Calu3 (cell line): Measurements from ENCODE around the gene IFI16. TPM values are rescaled to one million over a fixed set of nuclear protein-coding genes. Genes with fewer than 3 reads are reported as not detected.

Source experiments
- Bru-seq: library from RNA; stranded (reverse); fragments of 400-500 nt; gene quantifications from one replicate; lab custom pipeline; 2021; lab: Mats Ljungman, UMichigan
- BruChase-seq, 2 experiments: library from RNA; stranded (reverse); fragments of 400-500 nt; gene quantifications; one replicate each; lab custom pipeline; 2021; lab: Mats Ljungman, UMichigan
- BruUV-seq: library from RNA; stranded (reverse); fragments of 400-500 nt; replicated peaks from 2 replicates; lab custom pipeline; 2021; lab: Mats Ljungman, UMichigan
- CTCF ChIA-PET: fragments of 300-600 bp; sonication (Branson Sonifier 250); formaldehyde crosslinking; loops from one replicate; lab custom pipeline; 2022; ENCODE audit warnings: antibody characterized with exemption; lab: Charles Lee
- DNase-seq: peaks from one replicate; pipeline ENCODE4 v3.0.0; 2022
- H3K27ac Mint-ChIP-seq: one replicate; pipeline ENCODE4 v1.8.0; 2022; ENCODE audit warnings: mixed read lengths; ENCODE audit not compliant: unreplicated experiment
- H3K27me3 Mint-ChIP-seq: one replicate; pipeline ENCODE4 v1.8.0; 2022; ENCODE audit warnings: mixed read lengths; ENCODE audit not compliant: unreplicated experiment
- H3K36me3 Mint-ChIP-seq: one replicate; pipeline ENCODE4 v1.8.0; 2022; ENCODE audit warnings: mild to moderate bottlenecking, moderate library complexity, mixed read lengths; ENCODE audit not compliant: insufficient read depth, unreplicated experiment
- H3K4me1 Mint-ChIP-seq: one replicate; pipeline ENCODE4 v1.8.0; 2022; ENCODE audit warnings: mild to moderate bottlenecking, low read depth, mixed read lengths; ENCODE audit not compliant: unreplicated experiment
- H3K4me3 Mint-ChIP-seq: one replicate; pipeline ENCODE4 v1.8.0; 2022; ENCODE audit warnings: mild to moderate bottlenecking, low read depth, moderate library complexity, mixed read lengths; ENCODE audit not compliant: unreplicated experiment
- H3K9me3 Mint-ChIP-seq: one replicate; pipeline ENCODE4 v1.8.0; 2022; ENCODE audit warnings: low read depth, mixed read lengths; ENCODE audit not compliant: unreplicated experiment
- intact Hi-C: fragments of 100-400 bp; cut with micrococcal nuclease; formaldehyde crosslinking; loops from one replicate; pipeline ENCODE4 v1.10.0; 2022; ENCODE audit not compliant: unreplicated experiment
- long read RNA-seq: library from polyadenylated mRNA; stranded (forward); transcript quantifications from one replicate; pipeline ENCODE4 v2.0.0, GENCODE V29; 2022
- total RNA-seq: library from RNA; stranded (reverse); gene quantifications from 2 replicates; pipeline ENCODE4 v1.2.3, GENCODE V29; 2022
- TF ChIP-seq, protein P1 (sequence below): fragments of 200-600 bp; IDR thresholded peaks from one replicate; pipeline ENCODE4 v1.8.0; 2022; ENCODE audit warnings: antibody characterized with exemption; ENCODE audit not compliant: unreplicated experiment

Gene IFI16
- total RNA-seq = 52.8 and 84.5 TPM in 2 replicates
- percentile 93 among the genes with signal in this experiment for Bru-seq, nascent RNA
- percentile 81 among the genes with signal in this experiment for BruChase-seq, experiment 1, labeled RNA remaining after a 6-hour chase
- percentile 73 among the genes with signal in this experiment for BruChase-seq, experiment 2, labeled RNA remaining after a 2-hour chase
- long read RNA-seq, transcript IFI16-201 (12 exons, 2,867 nt) = minor isoform, 19 of 103 reads
- long read RNA-seq, transcript IFI16-205 (11 exons, 2,704 nt) = major isoform, 36 of 103 reads
- long read RNA-seq, partial matches to known transcripts = 24 of 103 reads
- long read RNA-seq, other reads (novel, unspliced or antisense) = 24 of 103 reads

DNA sequence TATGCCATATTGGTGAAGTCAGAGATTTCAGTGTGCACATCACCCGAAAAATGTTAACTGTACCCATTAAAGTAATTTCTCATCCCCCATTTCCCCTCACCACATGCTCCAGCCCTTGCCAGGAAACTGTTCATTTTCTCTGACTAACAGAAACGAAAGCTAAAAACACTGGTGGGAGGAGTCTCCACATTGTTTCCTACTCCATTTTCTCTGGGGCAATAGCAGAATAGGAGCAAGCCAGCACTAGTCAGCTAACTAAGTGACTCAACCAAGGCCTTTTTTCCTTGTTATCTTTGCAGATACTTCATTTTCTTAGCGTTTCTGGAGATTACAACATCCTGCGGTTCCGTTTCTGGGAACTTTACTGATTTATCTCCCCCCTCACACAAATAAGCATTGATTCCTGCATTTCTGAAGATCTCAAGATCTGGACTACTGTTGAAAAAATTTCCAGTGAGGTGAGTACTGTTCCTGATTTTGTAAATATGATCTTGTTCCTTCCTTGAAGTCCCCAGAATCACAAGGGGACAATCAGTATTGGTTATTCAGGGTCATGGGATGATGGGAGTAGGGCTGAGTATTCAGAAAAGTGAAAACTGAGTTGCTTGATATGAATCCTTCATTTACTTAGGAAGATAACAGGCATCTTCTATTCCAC is at the start of gene IFI16:
Gene IFI16 (plus strand): TSS at position 204 of the 658 bp plus-strand sequence. CDS start 4,774 bp downstream, outside the sequence.
- no peaks in the 10 kb centered on the region for H3K4me1 Mint-ChIP-seq
- peak within 1 kb of the TSS; percentile 75 for H3K4me3 Mint-ChIP-seq
- peak; percentile 58 for DNase-seq
- H3K27ac Mint-ChIP-seq = peak within 1 kb of the TSS; percentile 90
- no peaks in the 10 kb centered on the region for H3K27me3 Mint-ChIP-seq
- TF ChIP-seq, protein P1, sequence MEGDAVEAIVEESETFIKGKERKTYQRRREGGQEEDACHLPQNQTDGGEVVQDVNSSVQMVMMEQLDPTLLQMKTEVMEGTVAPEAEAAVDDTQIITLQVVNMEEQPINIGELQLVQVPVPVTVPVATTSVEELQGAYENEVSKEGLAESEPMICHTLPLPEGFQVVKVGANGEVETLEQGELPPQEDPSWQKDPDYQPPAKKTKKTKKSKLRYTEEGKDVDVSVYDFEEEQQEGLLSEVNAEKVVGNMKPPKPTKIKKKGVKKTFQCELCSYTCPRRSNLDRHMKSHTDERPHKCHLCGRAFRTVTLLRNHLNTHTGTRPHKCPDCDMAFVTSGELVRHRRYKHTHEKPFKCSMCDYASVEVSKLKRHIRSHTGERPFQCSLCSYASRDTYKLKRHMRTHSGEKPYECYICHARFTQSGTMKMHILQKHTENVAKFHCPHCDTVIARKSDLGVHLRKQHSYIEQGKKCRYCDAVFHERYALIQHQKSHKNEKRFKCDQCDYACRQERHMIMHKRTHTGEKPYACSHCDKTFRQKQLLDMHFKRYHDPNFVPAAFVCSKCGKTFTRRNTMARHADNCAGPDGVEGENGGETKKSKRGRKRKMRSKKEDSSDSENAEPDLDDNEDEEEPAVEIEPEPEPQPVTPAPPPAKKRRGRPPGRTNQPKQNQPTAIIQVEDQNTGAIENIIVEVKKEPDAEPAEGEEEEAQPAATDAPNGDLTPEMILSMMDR = no peak
- BruUV-seq = TSS peak; percentile 76
- CTCF ChIA-PET = interaction anchor here (0.6 to 1.5 kb wide), 4 partner anchors 10 to 202 kb away, joined by 3 to 5 read pairs (median 4); no protein-coding TSS in a partner anchor
- H3K9me3 Mint-ChIP-seq = no peaks in the 10 kb centered on the region
- H3K36me3 Mint-ChIP-seq = peaks cover 11% of the 10 kb centered on the region
- intact Hi-C loops = loop anchor here (10.0 kb wide), 2 partner anchors 355 to 1515 kb away; no protein-coding TSS in a partner anchor

DNA sequence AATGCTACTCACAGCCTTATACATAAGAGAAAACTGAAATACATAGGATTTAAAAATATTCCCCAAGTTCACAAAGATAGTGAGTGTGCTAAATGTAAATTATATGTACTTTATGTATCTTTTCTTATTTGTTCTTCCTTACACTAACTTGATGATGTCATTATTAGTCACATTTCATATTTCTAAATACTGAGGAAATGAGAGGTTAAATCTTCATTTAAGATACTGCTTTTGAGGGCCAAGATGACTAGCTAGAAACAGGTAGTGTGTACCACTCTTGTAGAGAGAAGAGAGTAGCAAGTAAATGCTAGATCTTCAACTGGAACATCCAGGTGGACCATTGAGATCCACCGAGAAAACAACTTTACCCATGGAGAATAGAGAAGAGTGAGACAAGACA is 48.5 kb upstream of the IFI16 start:
- CTCF ChIA-PET = no interaction called here
- peaks cover 53% of the 10 kb centered on the region for H3K27me3 Mint-ChIP-seq
- H3K36me3 Mint-ChIP-seq = no peaks in the 10 kb centered on the region
- H3K4me3 Mint-ChIP-seq = no peak overlapping the region
- DNase-seq = no peak
- BruUV-seq = no TSS peak
- TF ChIP-seq, protein P1 = no peak
- no peak overlapping the region for H3K27ac Mint-ChIP-seq
- H3K9me3 Mint-ChIP-seq = no peaks in the 10 kb centered on the region
- no peaks in the 10 kb centered on the region for H3K4me1 Mint-ChIP-seq
- intact Hi-C loops = no loop called here

DNA sequence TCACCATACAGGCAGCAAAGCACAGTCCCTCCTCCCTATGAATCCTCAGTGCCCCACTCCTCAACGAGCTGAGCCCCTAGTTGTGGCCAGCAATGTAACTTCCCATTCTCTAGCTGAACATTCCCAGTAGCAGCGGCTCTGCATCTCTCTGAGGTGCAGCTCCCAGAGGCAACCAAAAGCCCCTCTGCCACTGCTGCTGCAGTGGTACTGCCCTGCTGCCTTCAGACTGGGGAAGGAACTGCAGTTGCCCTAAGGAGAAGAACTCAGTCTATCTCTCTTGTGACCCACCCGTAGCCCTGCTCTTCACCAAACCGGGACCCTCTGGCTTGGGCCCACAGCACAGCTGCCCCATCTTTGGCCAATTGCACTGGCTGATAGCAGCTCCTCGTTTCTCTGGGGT is 46.7 kb upstream of the IFI16 start:
- Mint-ChIP-seq H3K4me1 (no peaks in the 10 kb centered on the region), H3K27ac (no peak overlapping the region), H3K27me3 (peaks cover 59% of the 10 kb centered on the region), H3K9me3 (no peaks in the 10 kb centered on the region), H3K4me3 (no peak overlapping the region), H3K36me3 (no peaks in the 10 kb centered on the region)
- no TSS peak for BruUV-seq
- TF ChIP-seq, protein P1 = no peak
- intact Hi-C loops = no loop called here
- CTCF ChIA-PET = interaction anchor here (1.3 kb wide), 1 partner anchor 12 kb away, joined by 3 read pairs; no protein-coding TSS in a partner anchor
- no peak for DNase-seq

DNA sequence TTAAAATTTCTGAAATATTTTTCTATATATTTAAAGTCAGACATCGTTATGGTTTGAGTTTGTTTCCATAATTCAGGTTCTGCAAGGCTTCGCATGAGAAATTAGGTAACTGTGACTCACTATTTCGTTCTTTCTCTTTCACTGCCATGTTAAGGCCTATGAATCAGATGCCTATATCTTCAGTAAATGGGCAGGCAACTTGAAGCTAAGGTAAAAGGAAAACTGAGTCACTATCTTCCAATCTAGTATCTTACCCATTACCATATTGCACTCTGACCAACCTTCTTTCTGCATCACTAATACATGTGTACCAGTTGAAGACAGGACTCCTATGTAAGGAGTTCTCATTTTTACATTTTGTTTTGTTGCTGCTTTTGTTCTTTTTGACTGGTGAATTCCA is 40.5 kb upstream of the IFI16 start:
- no peak overlapping the region for H3K4me3 Mint-ChIP-seq
- TF ChIP-seq, protein P1 = no peak
- H3K36me3 Mint-ChIP-seq = no peaks in the 10 kb centered on the region
- H3K9me3 Mint-ChIP-seq = no peaks in the 10 kb centered on the region
- no peak for DNase-seq
- peaks cover 26% of the 10 kb centered on the region for H3K27me3 Mint-ChIP-seq
- intact Hi-C loops = no loop called here
- CTCF ChIA-PET = no interaction called here
- BruUV-seq = no TSS peak
- no peaks in the 10 kb centered on the region for H3K4me1 Mint-ChIP-seq
- no peak overlapping the region for H3K27ac Mint-ChIP-seq
